GM12801 (cell line): ENCODE measurements around the gene RBMS2.

ENCODE experiments used
- CTCF ChIP-seq: IDR thresholded peaks from one replicate; pipeline ENCODE4 v1.5.1; 2011; ENCODE audit warnings: control low read depth; ENCODE audit not compliant: insufficient read length; ENCODE audit errors: extremely low read depth

RBMS2 gene

GRCh38 chr12:56537546-56537945 lies 15.9 kb downstream of the RBMS2 start:
- TF ChIP-seq CTCF: no peak

- TF ChIP-seq CTCF: no peak
Measured at GRCh38 chr12:56541631-56542030, 20.0 kb downstream of the RBMS2 start.

DNA sequence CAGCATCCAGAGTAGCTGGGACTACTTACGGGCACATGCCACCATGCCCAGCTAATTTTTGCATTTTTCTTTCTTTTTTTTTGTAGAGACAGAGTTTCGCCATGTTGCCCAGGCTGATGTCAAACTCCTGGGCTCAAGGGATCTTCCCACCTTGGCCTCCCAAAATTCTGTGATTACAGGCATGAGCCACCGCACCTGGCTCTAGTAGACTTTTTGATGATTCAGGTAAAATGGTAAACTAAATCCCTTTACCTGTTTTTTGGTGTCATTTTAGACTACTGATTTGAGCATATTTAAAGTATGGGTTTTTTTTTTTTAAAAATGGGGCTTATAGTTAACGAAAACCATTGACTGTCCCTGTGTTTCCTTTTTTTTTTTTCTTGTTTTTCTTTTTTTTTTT lies 20.5 kb downstream of the RBMS2 start:
- TF ChIP-seq CTCF: no peak

DNA sequence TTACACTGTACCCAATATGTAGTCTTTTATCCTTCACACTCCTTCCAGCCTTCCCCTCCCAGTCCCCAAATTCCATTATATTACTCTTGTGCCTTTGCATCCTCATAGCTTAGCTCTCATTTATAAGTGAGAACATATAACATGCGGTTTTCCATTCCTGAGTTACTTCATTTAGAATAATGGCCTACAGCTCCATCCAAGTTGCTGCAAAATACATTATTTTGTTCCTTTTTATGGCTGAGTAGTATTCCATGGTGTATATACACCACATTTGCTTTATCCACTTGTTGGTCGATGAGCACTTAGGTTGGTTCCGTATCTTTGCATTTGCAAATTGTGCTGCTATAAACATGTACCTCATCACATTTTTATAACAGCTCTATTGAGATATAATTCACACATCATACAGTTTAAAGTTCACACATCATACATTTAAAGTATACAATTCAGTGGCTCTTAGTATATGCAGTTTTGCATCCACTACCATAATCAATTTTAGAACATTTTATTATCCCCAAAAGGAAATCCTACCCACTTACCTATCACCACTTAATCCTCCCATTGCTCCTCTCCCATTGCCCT lies 23.5 kb downstream of the RBMS2 start:
- TF ChIP-seq CTCF: no peak

GRCh38 chr12:56546680-56547079 lies 25.1 kb downstream of the RBMS2 start:
- no peak for TF ChIP-seq CTCF

- TF ChIP-seq CTCF: no peak
Measured at GRCh38 chr12:56551070-56551469, 29.4 kb downstream of the RBMS2 start.

DNA sequence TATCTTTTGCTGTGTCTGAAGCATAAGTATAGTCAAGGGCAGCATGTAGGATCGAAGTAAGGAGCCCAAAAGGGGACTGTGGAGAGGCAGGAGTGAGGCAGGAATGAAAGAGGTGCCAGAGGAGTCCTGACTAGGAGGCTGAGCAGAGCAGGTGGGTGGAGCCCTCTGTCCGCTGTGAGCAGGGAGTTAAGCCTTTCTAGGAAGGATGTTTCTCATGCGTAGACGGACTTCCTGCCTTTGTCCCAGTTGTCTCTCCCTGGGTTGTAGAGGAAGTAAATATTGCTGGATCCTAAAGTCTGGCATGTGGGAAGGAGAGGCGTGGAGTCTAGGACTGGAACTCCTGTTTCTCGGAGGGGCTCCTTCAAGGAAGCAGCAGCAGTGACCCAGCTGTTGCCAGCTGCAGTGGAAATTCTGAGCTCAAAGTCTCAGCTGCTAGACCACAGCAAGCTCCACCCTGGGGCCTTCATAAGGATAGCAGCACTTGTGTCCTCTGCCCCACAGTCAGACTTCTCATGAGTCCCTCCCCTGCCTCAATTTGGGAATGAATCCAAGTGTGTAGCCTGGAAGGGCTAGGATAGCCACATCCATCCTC lies 44.0 kb downstream of the RBMS2 start:
- no peak for TF ChIP-seq CTCF
